ENCODE data around the gene DBNDD1. TPM values are rescaled to one million over a fixed set of nuclear protein-coding genes. Genes with fewer than 3 reads are reported as not detected.

DBNDD1 gene
- total RNA-seq, 1 donor from 2014 or later: 36.8 TPM

- Mint-ChIP-seq H3K4me1 (ENCODE audit: unreplicated experiment) (peaks cover 5% of the 10 kb centered on the region), H3K27me3 (ENCODE audit: unreplicated experiment) (peaks cover 8% of the 10 kb centered on the region), H3K36me3 (ENCODE audit: low read depth, unreplicated experiment) (peaks cover 36% of the 10 kb centered on the region), H3K9me3 (ENCODE audit: unreplicated experiment) (peaks cover 5% of the 10 kb centered on the region), H3K4me3 (ENCODE audit: unreplicated experiment) (peak overlapping the region; percentile 84), H3K27ac (ENCODE audit: unreplicated experiment) (no peak overlapping the region)
- no peak for TF ChIP-seq CTCF (IDR thresholded peaks at IDR 0.05; ENCODE audit: unreplicated experiment)
- DNase-seq (ENCODE audit: low spot score): no peak
These were observed 12.1 kb upstream of the DBNDD1 start for GRCh38 chr16:90031186-90031930.

- Mint-ChIP-seq H3K9me3 (ENCODE audit: unreplicated experiment) (peaks cover 5% of the 10 kb centered on the region), H3K27me3 (ENCODE audit: unreplicated experiment) (peaks cover 8% of the 10 kb centered on the region), H3K27ac (ENCODE audit: unreplicated experiment) (no peak overlapping the region), H3K4me3 (ENCODE audit: unreplicated experiment) (no peak overlapping the region), H3K36me3 (ENCODE audit: low read depth, unreplicated experiment) (peaks cover 26% of the 10 kb centered on the region), H3K4me1 (ENCODE audit: unreplicated experiment) (peaks cover 8% of the 10 kb centered on the region)
- no peak for TF ChIP-seq CTCF (IDR thresholded peaks at IDR 0.05; ENCODE audit: unreplicated experiment)
- no peak for DNase-seq (ENCODE audit: low spot score)
These were observed 9.7 kb upstream of the DBNDD1 start for GRCh38 chr16:90028985-90029384.

- no peak overlapping the region for H3K27ac Mint-ChIP-seq (ENCODE audit: unreplicated experiment)
- peaks cover 14% of the 10 kb centered on the region for H3K36me3 Mint-ChIP-seq (ENCODE audit: low read depth, unreplicated experiment)
- peaks cover 8% of the 10 kb centered on the region for H3K27me3 Mint-ChIP-seq (ENCODE audit: unreplicated experiment)
- peaks cover 5% of the 10 kb centered on the region for H3K9me3 Mint-ChIP-seq (ENCODE audit: unreplicated experiment)
- no peak overlapping the region for H3K4me3 Mint-ChIP-seq (ENCODE audit: unreplicated experiment)
- no peak for TF ChIP-seq CTCF (IDR thresholded peaks at IDR 0.05; ENCODE audit: unreplicated experiment)
- peaks cover 8% of the 10 kb centered on the region for H3K4me1 Mint-ChIP-seq (ENCODE audit: unreplicated experiment)
- DNase-seq (ENCODE audit: low spot score): no peak
These were observed 8.4 kb upstream of the DBNDD1 start for GRCh38 chr16:90027611-90028010.

- no peaks in the 10 kb centered on the region for H3K27me3 Mint-ChIP-seq (ENCODE audit: unreplicated experiment)
- H3K9me3 Mint-ChIP-seq (ENCODE audit: unreplicated experiment): no peaks in the 10 kb centered on the region
- no peak for TF ChIP-seq CTCF (IDR thresholded peaks at IDR 0.05; ENCODE audit: unreplicated experiment)
- H3K4me3 Mint-ChIP-seq (ENCODE audit: unreplicated experiment): no peak overlapping the region
- H3K36me3 Mint-ChIP-seq (ENCODE audit: low read depth, unreplicated experiment): peaks cover 2% of the 10 kb centered on the region
- peaks cover 14% of the 10 kb centered on the region for H3K4me1 Mint-ChIP-seq (ENCODE audit: unreplicated experiment)
- H3K27ac Mint-ChIP-seq (ENCODE audit: unreplicated experiment): no peak overlapping the region
- DNase-seq (ENCODE audit: low spot score): no peak
These were observed 6.9 kb upstream of the DBNDD1 start for GRCh38 chr16:90026135-90026534.

- Mint-ChIP-seq H3K27ac (ENCODE audit: unreplicated experiment) (peak overlapping the region; percentile 72), H3K4me3 (ENCODE audit: unreplicated experiment) (peak overlapping the region; percentile 83), H3K9me3 (ENCODE audit: unreplicated experiment) (no peaks in the 10 kb centered on the region), H3K4me1 (ENCODE audit: unreplicated experiment) (peaks cover 26% of the 10 kb centered on the region), H3K27me3 (ENCODE audit: unreplicated experiment) (no peaks in the 10 kb centered on the region), H3K36me3 (ENCODE audit: low read depth, unreplicated experiment) (peaks cover 4% of the 10 kb centered on the region)
- no peak for TF ChIP-seq CTCF (IDR thresholded peaks at IDR 0.05; ENCODE audit: unreplicated experiment)
- DNase-seq (ENCODE audit: low spot score): no peak
These were observed 3.8 kb upstream of the DBNDD1 start for GRCh38 chr16:90023078-90023447.

All from endothelial cell (in vitro differentiated cells).